PC-9 (cell line): ENCODE results near the gene ACADS.

Experiments
- EZH2 ChIP-seq: fragments of 200-600 bp; sonication (generic); IDR thresholded peaks from 2 replicates; pipeline ENCODE4 v1.8.0; 2017; ENCODE audit warnings: antibody characterized with exemption, low read depth
- TF ChIP-seq, protein P1 (sequence below): fragments of 200-600 bp; sonication (generic); conservative IDR thresholded peaks from 2 replicates; pipeline ENCODE4 v1.6.1; 2017; ENCODE audit warnings: mixed run types, antibody characterized with exemption, mild to moderate bottlenecking, moderate library complexity

DNA sequence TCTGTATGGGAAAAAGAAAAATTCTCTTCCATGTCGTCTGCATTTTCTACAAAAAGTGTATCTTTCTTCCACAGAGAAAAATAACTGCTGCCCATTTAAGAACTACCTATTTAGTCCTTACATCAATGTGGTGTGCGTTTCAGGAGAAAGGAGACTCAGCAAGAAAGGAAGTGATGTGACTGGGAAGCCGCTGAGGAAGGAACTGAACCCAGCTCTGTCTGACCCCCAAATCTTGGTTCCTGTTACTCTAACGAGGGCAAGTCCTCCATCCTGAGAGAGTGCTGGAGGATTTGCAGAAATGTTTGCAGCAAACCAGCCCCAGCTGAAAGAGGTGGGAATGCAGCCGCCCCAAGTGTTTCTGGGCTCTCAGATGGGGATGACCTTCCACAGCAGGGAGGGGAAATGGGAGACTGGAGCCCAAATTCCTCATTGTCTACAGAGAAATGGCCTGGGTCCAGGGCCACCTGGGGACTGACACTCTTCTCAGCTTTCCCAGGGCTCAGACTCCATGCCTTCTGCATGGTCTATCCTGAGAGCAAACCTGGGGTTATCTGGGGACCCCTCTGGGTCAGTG lies 45.4 kb upstream of the ACADS start:
- TF ChIP-seq, protein P1, sequence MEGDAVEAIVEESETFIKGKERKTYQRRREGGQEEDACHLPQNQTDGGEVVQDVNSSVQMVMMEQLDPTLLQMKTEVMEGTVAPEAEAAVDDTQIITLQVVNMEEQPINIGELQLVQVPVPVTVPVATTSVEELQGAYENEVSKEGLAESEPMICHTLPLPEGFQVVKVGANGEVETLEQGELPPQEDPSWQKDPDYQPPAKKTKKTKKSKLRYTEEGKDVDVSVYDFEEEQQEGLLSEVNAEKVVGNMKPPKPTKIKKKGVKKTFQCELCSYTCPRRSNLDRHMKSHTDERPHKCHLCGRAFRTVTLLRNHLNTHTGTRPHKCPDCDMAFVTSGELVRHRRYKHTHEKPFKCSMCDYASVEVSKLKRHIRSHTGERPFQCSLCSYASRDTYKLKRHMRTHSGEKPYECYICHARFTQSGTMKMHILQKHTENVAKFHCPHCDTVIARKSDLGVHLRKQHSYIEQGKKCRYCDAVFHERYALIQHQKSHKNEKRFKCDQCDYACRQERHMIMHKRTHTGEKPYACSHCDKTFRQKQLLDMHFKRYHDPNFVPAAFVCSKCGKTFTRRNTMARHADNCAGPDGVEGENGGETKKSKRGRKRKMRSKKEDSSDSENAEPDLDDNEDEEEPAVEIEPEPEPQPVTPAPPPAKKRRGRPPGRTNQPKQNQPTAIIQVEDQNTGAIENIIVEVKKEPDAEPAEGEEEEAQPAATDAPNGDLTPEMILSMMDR: no peak
- TF ChIP-seq EZH2: no peak
